RWPE2 (cell line): ENCODE measurements around the gene TMEM116.

Experiments used
- ATAC-seq: fragments of 200-7000 bp; cut with Tn5 transposase; 3 replicates; pipeline ENCODE4 v1.9.1; 2021; ENCODE audit warnings: low read depth
- DNase-seq: peaks from one replicate; pipeline ENCODE4 v3.0.0-alpha.2; 2020; ENCODE audit warnings: low spot score
- H3K27ac ChIP-seq: fragments of 450-650 bp; 2 replicates; pipeline ENCODE4 v1.5.1; 2017; ENCODE audit warnings: mild to moderate bottlenecking; ENCODE audit not compliant: poor library complexity, severe bottlenecking
- H3K27me3 ChIP-seq: fragments of 250-450 bp; sonication (Bioruptor Pico); 2 replicates; pipeline ENCODE4 v1.5.1; 2021; ENCODE audit warnings: mild to moderate bottlenecking, moderate library complexity; ENCODE audit not compliant: insufficient read depth, poor library complexity, severe bottlenecking
- H3K36me3 ChIP-seq: fragments of 250-450 bp; sonication (Bioruptor Pico); 2 replicates; pipeline ENCODE4 v1.5.1; 2020; ENCODE audit warnings: low read depth, mild to moderate bottlenecking, moderate library complexity
- H3K4me1 ChIP-seq: fragments of 250-450 bp; sonication (Bioruptor Pico); 2 replicates; pipeline ENCODE4 v1.5.1; 2021; ENCODE audit warnings: mild to moderate bottlenecking, moderate library complexity; ENCODE audit not compliant: insufficient read depth, poor library complexity, severe bottlenecking
- H3K4me3 ChIP-seq: fragments of 250-450 bp; sonication (Bioruptor Pico); 2 replicates; pipeline ENCODE4 v1.5.1; 2021; ENCODE audit warnings: mild to moderate bottlenecking, moderate library complexity; ENCODE audit not compliant: severe bottlenecking
- H3K9me3 ChIP-seq: fragments of 250-450 bp; sonication (Bioruptor Pico); 2 replicates; pipeline ENCODE4 v1.5.1; 2021; ENCODE audit warnings: mild to moderate bottlenecking, moderate library complexity; ENCODE audit not compliant: severe bottlenecking
- TF ChIP-seq, protein P1 (sequence below): fragments of 450-650 bp; IDR thresholded peaks from one replicate; pipeline ENCODE4 v1.5.1; 2017; ENCODE audit warnings: mild to moderate bottlenecking, moderate library complexity; ENCODE audit not compliant: poor library complexity, severe bottlenecking

Gene TMEM116

DNA sequence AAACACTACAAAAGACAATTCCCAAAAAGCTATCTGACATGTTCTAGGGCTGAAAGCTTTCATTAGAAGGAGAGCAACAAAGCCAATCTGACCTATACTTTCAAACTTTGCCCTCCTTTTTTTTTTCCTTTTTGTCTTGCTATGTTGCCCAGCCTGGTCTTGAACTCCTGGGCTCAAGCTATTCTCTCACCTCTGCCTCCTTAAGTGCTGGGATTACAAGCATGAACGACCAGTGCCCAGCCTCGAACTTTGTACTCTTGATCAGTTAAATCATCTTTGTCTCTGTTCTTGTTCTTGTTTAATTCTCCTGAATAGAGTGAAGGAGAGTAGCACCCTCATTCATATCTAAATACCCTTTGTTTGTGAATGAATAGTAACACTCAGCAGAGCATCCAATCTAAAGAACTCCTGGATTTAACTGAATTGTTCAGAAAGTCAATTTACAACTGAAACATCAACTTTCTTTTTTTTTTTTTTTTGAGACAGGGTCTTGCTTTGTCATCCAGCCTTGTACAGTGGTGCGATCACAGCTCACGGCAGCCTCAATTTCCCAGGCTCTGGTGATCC, 22.3 kb upstream of the TMEM116 start:
- no peaks in the 10 kb centered on the region for H3K27me3 ChIP-seq
- H3K36me3 ChIP-seq: peaks cover 94% of the 10 kb centered on the region
- DNase-seq (no peak), ATAC-seq (no peak)
- no peak overlapping the region for H3K27ac ChIP-seq
- H3K4me3 ChIP-seq: no peak overlapping the region
- no peaks in the 10 kb centered on the region for H3K4me1 ChIP-seq
- no peaks in the 10 kb centered on the region for H3K9me3 ChIP-seq
- TF ChIP-seq, protein P1, sequence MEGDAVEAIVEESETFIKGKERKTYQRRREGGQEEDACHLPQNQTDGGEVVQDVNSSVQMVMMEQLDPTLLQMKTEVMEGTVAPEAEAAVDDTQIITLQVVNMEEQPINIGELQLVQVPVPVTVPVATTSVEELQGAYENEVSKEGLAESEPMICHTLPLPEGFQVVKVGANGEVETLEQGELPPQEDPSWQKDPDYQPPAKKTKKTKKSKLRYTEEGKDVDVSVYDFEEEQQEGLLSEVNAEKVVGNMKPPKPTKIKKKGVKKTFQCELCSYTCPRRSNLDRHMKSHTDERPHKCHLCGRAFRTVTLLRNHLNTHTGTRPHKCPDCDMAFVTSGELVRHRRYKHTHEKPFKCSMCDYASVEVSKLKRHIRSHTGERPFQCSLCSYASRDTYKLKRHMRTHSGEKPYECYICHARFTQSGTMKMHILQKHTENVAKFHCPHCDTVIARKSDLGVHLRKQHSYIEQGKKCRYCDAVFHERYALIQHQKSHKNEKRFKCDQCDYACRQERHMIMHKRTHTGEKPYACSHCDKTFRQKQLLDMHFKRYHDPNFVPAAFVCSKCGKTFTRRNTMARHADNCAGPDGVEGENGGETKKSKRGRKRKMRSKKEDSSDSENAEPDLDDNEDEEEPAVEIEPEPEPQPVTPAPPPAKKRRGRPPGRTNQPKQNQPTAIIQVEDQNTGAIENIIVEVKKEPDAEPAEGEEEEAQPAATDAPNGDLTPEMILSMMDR: no peak

DNA sequence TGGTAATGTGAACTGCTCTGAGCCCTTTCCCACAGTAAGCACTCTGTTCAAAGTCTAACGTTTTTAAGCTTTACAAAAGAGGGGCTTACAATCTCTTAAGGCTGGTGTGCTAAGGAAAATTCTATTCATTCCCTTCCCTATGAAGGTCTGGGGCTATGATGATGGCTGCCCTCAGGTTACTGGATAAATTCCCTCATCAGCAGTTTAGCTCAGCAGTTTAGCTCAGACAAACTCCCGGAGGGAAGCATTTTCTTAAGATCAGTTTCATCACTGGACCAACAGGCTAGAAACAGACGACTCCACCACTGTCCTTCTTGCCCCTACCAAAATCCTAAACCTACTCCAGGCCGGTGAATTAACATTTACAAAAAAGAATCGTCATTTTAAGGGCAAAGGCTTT, 19.3 kb upstream of the TMEM116 start:
- H3K27ac ChIP-seq: no peak overlapping the region
- TF ChIP-seq, protein P1: no peak
- H3K36me3 ChIP-seq: peaks cover 91% of the 10 kb centered on the region
- H3K4me3 ChIP-seq: no peak overlapping the region
- no peaks in the 10 kb centered on the region for H3K9me3 ChIP-seq
- no peaks in the 10 kb centered on the region for H3K27me3 ChIP-seq
- no peaks in the 10 kb centered on the region for H3K4me1 ChIP-seq
- ATAC-seq (no peak), DNase-seq (no peak)

GRCh38 chr12:112031472-112031871, 18.5 kb upstream of the TMEM116 start:
- TF ChIP-seq, protein P1: no peak
- Histone ChIP-seq H3K36me3 (peaks cover 92% of the 10 kb centered on the region), H3K9me3 (no peaks in the 10 kb centered on the region), H3K27ac (no peak overlapping the region), H3K4me1 (peaks cover under 1% of the 10 kb centered on the region), H3K4me3 (no peak overlapping the region), H3K27me3 (no peaks in the 10 kb centered on the region)
- DNase-seq (no peak), ATAC-seq (no peak)

DNA sequence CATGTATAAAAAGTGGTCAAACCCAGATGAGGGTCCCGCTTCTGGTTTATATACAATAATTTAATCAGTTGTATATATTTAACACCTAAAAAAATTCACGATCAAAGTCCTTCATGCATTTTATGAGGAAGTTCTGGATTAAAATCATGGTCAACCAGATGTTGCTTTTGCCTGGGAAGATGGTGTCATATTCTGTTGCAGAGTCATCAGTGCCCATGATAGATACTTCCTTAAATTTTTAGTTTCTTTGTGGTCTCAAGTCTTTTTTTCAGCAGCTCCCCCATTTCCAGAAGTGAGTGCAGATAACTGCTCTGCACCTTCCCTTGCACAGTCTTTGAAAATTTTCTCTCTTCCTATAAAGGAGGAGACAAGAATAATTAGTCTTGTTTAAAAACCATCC, 16.3 kb upstream of the TMEM116 start:
- H3K27ac ChIP-seq: no peak overlapping the region
- H3K4me3 ChIP-seq: no peak overlapping the region
- no peak for ATAC-seq
- H3K27me3 ChIP-seq: no peaks in the 10 kb centered on the region
- no peaks in the 10 kb centered on the region for H3K9me3 ChIP-seq
- DNase-seq: no peak
- peaks cover 83% of the 10 kb centered on the region for H3K36me3 ChIP-seq
- TF ChIP-seq, protein P1: no peak
- H3K4me1 ChIP-seq: peaks cover 3% of the 10 kb centered on the region

DNA sequence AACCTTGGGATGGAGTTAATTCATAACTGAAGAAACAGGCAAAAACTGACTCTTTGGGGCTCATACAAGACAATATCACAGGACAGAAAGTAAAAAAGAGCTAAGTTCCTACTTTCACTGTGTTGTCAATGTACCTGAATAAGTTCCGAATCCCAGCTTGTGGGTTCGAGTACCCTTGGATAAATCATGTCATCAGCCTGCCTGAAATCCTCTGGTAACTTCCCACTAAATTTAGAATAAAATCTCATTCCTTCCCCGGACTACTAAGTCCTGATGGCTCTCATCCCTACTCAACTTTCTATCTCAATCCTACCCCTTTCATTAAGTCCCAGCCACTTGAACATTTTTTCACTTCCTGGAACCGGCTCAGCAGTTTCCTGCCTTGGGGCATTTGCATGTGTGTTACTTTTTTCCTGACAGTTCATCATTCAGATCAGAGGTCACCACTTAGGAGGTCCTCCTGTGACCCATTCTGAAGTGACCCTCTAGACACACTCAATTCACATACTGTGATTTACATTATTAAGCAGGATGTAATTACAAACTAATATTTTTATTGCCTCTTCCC, 12.9 kb upstream of the TMEM116 start:
- Histone ChIP-seq H3K27ac (no peak overlapping the region), H3K27me3 (no peaks in the 10 kb centered on the region), H3K9me3 (no peaks in the 10 kb centered on the region), H3K4me3 (no peak overlapping the region), H3K4me1 (peaks cover 3% of the 10 kb centered on the region), H3K36me3 (peaks cover 85% of the 10 kb centered on the region)
- ATAC-seq: 0 out of 3 replicates have a peak, but pooled peaks have one; percentile 17
- no peak for DNase-seq
- TF ChIP-seq, protein P1: no peak
